Frontal cortex (tissue), 4 donors: ENCODE data around the gene LRRC71. TPM values are rescaled to one million over a fixed set of nuclear protein-coding genes. Genes with fewer than 3 reads are reported as not detected.

Experiments
- DNase-seq, 2 donors: peaks; one replicate each; pipeline ENCODE4 v3.0.0; 2012; ENCODE audit warnings: low spot score in 2 of 2
- FAIRE-seq: peaks from 2 replicates; lab custom pipeline; 2012; peaks lifted over from hg19 to GRCh38; lab: Jason Lieb, UNC
- total RNA-seq: library from RNA; depleted of rRNA; stranded (reverse); fragments of >200 nt; gene quantifications from one replicate; pipeline ENCODE4 v1.2.3, GENCODE V29; 2014
- donor health status: control.
- donor health status: control.
- donor health status: control.

The LRRC71 gene
- total RNA-seq, 1 donor from 2014 or later, result not detected

DNA sequence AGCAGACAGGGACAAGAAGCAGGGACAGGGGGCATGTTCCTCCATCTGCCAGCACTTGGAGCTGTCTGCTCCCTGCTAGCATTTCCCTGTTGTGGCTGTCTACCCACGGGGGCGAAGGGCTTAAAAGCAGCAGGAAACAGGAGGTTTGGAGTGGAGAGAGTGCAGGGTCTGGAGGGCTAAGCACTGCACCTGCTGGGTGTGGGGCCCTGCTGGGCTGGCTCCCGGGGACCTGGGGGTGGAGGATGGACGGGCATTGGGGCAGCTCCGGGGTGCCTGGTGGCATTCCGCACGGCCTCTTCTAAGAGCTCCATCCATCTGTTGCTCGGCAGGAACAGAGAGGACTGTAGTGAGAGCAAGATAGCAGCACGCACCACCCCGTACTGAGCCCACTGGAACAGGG, 21.2 kb downstream of the LRRC71 start:
- DNase-seq, result no peak

DNA sequence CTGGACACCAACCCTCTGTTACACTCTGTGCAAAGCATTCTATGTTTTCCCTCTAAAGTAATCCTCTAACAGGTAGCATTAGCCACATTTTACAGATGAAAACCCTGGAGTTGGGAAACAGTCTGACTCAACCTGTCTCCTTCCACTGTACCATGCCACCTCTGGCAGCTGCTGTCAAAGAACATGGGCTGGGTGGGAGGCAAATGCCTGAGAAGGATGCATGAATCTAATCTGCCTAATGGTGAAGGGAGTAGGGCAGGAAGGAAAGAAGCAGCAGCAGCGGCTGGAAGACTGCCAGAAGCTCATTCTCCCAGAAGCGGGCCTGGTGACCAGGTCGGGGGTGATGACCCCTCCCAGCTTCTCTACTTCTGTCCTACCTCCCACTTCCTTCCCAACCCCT, 21.7 kb downstream of the LRRC71 start:
- DNase-seq (no peak), FAIRE-seq (no peak)

More for the DNA sequence above, 21.2 kb downstream of the LRRC71 start:
- no peak for FAIRE-seq

DNA sequence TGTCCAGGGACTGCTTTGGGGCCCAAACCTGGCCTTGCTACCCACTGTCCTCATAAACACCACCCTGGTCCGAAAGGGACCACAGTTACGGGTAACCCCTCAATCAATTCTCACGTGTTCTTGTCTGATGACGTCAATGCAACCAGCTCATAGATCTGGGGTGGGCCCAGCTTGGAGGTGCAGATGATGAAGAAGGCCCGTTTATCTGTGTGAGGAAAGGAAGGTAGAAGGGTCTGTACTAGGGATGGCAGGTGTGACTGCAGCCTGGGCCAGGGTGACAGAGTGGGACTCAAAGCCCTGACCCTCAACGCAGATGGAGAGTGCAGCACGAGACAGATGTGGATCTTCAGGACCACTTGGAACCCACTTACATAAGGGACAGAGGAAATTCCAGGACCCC, 22.1 kb downstream of the LRRC71 start:
- FAIRE-seq (no peak), DNase-seq (no peak)

DNA sequence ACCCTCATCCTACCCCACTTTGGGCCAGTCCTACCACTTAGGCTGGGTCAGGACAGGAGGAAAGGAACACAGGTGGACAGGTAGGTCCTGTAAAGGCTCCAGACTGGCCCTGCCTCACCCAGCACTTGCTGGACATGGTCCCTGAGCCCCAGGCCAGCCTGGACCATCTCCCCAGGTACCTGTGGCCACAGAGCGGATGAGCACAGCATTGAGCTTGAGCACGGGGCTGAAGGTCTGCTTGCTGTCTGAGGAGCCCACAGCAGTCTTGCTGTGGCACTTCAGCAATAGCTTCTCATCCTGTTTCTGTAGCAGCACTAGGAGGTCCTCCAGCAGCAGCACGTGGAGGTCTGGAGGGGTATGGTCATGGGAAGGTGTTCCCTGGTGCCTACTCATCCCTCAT, 23.3 kb downstream of the LRRC71 start:
- DNase-seq, result no peak
- no peak for FAIRE-seq

DNA sequence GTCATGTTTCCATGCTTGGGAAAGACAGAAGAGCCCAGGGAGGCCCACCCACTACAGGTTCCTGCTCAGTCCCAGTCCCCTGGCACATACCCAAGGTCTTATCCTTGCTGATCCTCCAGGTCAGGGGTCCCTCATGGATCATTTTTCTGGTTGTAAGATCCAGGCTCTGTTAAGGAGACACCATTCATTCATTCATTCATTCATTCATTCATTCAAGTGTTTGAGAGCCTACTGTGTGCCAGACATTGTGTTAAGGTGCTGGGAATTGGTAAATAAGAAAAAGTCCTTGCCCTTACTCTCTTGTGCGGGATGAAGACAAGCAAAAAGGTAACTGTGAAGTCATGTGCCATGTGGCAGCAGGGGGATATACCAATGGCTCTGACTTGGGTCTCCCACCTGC, 23.8 kb downstream of the LRRC71 start:
- DNase-seq, result no peak
- FAIRE-seq, result no peak

DNA sequence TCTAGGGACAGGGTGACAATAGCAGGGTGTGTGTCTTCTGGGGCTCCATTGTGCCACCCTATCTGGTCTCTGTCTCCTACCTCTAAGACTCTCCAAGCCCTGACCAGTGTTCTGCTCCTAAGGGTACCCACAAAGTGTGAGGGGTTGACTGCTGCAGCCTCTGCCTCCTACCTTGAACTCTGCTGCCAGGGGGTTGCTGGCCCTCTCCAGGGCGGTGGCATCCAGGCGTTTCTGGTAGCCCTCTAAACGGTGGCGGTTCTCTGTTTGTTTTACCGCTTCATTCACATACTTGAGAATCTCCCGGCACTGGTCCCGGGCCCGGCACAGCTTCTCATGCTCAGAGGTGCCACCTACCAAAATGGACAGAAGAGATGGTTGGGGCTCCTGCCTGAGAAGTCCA, 24.4 kb downstream of the LRRC71 start:
- no peak for DNase-seq
- no peak for FAIRE-seq

DNA sequence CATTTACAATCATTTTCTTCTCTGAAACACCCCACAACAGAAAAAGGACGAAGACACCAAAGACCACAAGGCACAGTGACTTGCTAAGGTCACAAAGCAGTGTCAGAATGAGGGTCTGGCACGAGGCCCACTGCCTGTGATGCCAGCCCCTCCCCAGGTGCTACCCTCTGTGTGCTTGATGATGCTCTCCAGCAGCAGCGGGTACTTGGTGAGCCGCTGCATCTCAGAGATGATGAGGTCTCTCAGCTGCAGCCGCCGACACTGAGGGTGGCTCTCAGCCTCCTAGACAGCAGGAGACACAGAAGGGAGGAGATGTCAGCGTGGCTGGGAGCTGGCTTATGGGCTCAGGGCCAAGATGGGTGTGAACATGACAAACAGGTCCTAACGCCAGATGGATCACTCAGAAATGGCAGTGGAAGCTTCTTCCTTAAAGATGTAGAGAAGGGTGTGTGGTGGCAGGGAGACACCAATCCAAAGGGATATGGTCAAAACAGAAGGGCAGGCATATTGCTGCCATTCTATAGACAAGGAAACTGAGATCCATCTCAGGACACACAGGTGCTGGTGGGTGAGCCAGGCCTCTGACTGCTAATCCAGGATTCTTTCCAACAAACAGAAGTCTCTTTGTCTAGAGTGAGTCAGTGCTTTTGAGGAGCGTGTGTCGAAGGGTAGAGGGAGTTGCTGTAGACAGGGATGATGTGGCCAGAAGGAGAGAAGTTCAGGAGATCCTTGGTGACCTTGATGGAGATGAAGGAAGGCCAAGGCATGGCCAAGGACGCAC, 25.6 kb downstream of the LRRC71 start:
- no peak for FAIRE-seq
- no peak for DNase-seq

DNA sequence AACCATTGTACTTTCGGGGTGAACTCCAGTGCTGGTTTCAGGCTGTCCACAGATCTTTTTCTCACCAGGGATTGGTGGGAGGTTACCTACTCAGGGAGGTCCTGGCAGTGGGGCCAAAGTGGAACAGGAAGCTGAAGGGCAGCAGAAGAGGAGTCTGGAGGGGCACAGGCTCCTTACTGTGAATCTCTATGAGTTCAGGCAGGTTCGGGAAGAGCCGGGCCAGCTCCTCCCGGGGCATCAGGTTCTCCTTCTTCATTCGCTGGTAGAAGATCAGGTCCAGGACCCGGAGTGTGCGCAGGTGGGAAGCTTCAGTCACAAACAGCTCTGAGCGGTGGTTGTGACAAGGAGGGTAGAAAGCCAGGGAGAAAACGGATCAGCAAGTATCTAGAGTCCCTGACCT, 26.7 kb downstream of the LRRC71 start:
- no peak for FAIRE-seq

DNA sequence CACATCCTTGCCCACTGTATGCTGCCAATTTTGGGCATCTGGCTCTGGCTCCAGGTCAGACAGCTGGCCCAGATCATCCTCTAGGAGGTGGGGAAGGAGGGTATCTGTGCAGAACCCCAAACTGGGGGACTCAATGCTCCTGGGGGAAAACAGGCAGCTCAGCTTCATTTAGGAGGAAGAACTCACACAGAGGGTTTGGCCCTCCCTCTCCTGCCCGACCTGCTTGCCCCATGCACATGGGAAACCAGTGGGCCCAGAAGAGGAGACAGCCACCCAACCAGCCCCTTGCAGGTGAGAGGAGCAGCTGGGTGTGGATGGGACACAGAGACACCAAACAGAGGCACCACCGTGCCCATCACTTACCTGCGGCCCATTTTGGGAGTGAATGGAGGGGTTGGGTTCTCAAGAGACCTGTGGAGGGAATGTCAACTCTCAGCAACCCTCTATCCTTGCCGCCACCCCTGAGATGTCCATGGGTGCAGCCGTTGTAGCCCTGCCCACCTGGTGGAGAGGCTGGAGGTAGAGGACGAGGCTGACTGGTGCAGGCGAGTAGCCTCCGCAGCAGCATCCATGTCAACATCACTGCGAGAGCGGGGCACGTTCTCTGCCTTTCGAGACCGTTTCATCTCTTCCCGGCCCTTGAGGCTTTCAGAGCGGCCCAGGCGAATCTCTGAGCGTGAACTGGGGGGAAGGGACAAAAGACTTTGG, 27.5 kb downstream of the LRRC71 start:
- DNase-seq (no peak), FAIRE-seq (no peak)

More for the DNA sequence above, 26.7 kb downstream of the LRRC71 start:
- DNase-seq, result no peak

DNA sequence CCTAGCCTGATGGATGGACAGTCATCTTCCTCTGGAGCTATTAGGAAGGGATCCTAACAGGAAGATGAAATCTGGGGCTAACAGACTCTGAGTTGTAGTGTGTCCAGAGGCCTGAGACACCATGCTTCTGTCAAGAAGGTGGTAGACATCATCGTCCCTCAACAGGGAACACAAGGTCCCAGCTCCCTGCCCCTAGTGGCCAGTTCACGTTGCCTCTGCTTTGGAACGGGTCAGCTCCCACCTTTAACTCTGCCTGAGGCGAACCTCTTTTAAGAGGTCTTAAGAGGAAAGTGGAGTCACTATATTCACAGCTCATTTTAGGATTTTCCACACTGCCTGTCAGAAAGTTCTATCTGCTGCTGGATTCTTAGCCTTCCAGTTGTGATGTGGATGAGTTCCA, 28.3 kb downstream of the LRRC71 start:
- DNase-seq, result no peak
- no peak for FAIRE-seq

DNA sequence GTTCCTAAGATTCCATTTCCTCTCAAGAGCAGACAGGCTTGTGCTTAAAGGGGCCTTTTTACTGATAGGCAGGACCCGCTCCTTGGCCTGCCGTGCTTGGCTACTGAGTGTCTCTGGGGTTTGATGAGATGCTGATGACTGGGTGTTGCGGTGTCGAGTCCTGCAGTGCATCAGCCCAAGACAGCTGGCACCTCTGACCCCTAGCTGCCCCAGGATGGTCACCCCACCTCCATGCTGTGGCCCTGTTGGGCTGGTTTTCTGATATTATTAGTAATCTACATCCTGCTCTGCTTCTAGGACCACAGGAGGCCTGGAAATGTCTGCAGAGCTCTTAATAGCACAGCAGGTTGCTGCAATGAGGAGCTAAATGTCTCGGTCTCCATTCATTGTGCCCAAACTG, 28.7 kb downstream of the LRRC71 start:
- FAIRE-seq (no peak), DNase-seq (no peak)

DNA sequence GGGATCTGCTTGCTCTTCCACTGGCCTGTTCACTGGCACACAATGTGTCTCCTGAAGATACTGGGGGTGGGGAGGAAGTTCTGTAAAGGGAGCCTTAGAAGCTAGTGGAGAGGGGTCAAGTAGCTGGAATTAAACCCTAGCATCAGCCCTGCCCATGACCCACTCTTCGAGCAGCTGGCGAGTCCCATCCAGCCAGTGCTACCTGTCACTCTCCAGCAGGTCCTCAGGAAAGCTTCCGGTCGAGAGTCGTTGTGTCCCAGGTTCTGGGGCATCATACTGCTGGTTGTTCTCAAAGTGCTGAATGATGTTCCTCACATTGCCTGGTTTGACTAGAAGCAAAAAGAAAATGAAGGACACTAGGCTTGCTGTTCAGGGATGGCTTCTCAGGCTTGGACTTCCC, 30.9 kb downstream of the LRRC71 start:
- DNase-seq, result no peak
- FAIRE-seq, result no peak

DNA sequence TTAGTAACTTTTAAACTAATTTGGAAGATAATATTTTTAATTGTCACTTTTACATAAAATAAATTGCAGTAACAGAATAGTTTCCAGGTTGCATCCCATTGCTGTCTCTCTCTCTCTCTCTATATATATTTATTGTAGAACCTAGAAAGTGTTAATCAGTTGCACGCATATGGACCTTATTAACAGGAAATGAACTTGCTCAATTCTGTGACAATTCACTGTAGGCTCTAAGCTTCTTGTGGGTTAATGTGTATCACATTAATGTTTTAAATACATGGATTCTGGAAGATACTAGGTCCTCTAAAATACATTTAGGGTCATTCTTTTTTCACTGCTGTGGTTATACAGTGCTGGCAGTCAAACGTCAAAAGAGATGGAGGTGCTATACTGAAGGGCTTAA, 33.1 kb downstream of the LRRC71 start:
- DNase-seq (no peak), FAIRE-seq (no peak)

DNA sequence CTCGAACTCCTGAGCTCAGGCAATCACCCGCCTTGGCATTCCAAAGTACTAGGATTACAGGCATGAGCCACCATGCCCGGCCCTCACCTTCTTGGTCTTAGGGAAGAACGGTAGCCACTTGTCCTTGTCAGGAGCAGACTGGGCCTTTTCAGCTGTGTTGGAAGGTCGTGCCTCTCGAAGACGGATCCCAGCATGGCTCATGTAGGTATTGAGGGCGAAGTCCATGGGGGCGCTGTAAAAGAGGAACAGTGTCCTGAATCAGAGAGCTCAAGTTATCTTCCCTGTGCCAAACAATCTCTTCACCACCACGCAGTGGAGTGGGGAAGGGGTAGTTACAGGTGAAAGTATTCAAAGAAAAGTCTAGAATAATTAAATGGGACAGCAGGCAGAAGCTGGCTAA, 35.9 kb downstream of the LRRC71 start:
- no peak for FAIRE-seq
- DNase-seq, result no peak

DNA sequence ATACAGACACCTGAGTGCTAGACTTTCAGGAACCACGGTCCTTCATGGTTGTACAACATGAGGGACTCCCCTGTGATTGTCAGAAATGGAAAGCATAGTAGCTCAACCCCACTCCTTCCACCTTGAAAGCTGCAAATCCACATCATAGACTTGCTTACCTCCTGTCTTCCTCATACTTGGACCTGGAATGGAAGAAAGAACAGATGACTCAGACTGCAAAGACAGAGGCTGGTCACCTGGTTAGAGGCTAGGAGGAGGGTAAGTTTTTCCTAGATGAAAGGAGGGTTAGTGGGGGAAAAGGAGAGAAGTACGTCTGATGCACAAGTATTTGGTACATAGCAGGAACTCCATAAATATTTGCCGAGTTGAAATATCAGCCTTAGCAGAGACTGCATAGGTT, 37.2 kb downstream of the LRRC71 start:
- FAIRE-seq, result no peak
- no peak for DNase-seq

DNA sequence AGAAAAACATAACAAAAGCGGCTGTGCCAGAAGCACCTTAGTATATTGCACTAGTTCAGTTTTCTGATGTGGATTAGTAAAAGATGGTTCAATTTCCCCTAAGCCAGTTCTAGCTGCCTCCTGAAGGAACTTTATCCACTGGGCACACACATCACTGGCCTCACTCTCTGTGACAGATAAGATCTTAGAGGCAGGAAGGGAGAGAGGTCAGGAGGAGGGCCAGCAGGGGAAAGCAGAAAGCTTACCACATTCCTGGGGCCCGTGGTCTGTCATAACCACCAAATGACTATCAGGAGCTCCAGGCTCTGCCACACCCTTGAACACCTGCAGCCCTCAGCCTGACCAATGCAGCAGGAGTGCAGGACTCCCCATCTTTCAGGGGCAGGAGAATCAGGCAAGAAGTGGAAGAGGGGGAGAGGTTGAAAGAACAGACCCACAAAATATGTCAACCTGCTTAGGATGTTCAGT, 37.8 kb downstream of the LRRC71 start:
- no peak for FAIRE-seq
- DNase-seq, result no peak

DNA sequence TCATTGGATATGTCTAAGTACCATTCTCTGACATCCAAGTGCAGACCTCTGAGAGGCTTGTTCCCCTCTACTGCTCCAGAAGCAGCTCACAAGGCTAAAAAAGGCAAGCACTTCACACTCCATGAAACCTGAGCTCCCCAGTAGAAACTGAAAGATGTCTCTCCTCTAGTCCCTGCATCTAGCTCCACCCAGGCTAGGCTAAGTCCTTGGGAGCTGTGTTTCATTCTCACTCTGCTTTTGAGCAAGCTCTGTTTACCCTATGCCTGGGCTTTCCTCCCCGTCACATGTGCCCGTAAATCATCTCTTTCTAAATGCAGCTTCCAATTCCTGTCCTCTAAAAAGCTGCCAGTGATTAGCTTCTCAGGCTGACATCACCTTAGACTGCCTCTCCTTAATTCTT, 39.0 kb downstream of the LRRC71 start:
- DNase-seq (no peak), FAIRE-seq (no peak)

DNA sequence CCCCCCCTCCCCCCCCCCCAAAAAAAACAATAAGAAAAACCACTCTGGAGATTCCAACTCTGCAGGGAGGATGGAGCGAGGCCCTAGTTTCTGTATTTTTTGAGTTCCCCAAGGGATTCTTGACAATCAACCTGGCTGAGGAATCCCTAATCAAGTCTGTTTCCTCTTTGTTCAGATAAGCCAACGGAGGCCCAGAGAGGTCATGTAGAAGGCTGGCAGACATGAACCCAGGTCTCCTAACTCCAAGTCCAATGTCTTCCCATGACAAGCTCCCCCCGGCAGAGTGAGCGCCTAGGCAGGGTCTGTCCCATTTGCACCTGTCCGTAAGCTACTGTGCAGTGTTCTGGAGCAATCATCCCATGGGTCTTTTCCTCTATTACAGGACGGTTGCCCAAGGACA, 39.5 kb downstream of the LRRC71 start:
- DNase-seq (no peak), FAIRE-seq (no peak)

DNA sequence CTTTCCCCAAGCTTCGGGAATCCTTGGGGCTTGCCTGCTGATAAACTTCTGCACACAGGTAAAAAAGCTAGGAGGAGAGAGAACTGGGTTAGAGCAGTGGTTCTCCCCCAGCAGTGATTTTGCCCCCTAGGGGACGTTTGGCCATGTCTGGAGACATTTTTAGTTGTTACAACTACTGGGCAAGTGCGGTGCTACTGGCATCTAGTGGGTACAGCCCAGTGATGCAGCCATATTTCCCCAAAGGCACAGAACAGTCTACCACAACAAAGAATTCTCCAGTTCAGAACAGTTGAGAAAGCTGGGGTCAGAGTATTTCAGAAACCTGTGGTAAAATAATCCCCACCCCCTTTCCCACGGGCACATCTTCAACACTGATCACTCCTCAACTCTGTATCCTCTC, 41.3 kb downstream of the LRRC71 start:
- no peak for FAIRE-seq
- DNase-seq, result no peak

DNA sequence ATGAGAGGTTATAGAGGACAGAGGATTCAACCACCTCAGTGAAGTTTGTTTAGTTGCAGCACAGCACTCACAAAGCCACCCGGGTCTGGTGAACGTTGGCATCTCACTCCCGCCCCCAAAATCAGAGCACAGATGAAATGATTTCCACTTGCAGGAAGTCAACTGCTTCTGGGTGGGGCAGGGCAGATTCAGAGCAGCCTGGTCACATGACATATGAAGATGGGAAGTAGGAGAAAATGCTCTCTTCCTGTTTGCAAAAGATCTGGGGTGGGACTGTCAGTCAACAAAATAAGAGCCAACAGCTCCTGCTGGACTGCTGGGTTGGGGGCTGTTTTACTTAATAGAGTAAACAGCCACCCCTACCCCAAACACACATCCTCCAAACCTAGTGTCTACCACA, 43.2 kb downstream of the LRRC71 start:
- DNase-seq, result no peak
- no peak for FAIRE-seq

DNA sequence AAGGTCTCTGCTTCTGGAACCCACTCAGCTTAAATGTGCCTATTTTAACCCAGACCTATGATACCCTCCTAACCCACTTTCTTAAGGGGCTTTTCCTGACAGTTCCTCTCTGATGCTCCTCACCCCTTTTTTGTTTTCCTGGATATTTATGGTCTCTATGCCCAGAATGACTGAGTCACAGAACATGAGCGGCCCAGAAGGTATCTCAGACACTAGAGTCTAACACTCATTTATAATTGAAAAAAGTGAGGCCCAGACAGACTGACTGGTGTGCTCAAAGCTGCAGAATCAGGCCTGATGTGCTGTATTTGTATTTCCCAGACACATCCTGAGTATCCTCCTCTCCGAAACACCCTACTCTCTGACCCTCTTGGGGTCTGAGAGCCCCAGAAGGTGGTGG, 44.0 kb downstream of the LRRC71 start:
- DNase-seq, result no peak
- FAIRE-seq, result no peak

DNA sequence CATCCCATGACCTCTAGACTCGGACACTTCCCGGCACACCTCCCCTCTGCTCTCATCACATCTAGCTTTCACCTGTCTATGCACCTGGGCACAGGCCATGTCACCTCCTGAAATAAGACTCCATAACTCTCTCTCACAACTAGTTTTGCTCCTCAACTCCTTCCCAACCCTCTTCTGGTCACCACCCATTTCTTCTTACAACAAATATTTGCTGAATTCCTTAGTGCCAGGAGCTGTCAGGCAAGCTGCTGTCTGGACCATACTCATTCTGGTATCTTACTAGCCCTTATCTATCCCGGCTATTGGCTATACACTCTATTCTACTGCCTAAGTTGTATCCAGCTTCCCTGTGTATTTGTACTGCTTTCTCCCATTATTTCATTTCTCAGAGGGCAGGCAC, 49.1 kb downstream of the LRRC71 start:
- FAIRE-seq, result no peak
- no peak for DNase-seq
